Left lung (tissue), 10 donors: ENCODE results near the gene STK39. TPM values are rescaled to one million over a fixed set of nuclear protein-coding genes. Genes with fewer than 3 reads are reported as not detected.

Source experiments
- ATAC-seq: fragments of 200-7000 bp; cut with Tn5 transposase; one replicate; pipeline ENCODE4 v1.9.1; 2020; ENCODE audit warnings: moderate library complexity
- DNase-seq, 4 donors: peaks; one replicate each; pipeline ENCODE4 v3.0.0-alpha.2; 2013 to 2020
- H3K27ac ChIP-seq, 2 donors: fragments of 200-600 bp; sonication (generic) in 1 of 2; one replicate each; pipeline versions ENCODE4 v1.5.0 to v1.8.0; 2020 to 2021
- H3K27me3 ChIP-seq, 2 donors: fragments of 200-600 bp; sonication (generic) in 1 of 2; one replicate each; pipeline versions ENCODE4 v1.5.0 to v1.8.0; 2020 to 2021
- H3K36me3 ChIP-seq, 2 donors: fragments of 200-600 bp; sonication (generic) in 1 of 2; one replicate each; pipeline versions ENCODE4 v1.5.0 to v1.8.0; 2020 to 2021
- H3K4me1 ChIP-seq, 2 donors: fragments of 200-600 bp; one replicate each; pipeline ENCODE4 v1.8.0; 2021
- H3K4me3 ChIP-seq, 2 donors: fragments of 200-600 bp; sonication (generic) in 1 of 2; one replicate each; pipeline versions ENCODE4 v1.5.0 to v1.8.0; 2020 to 2021; ENCODE audit warnings: mild to moderate bottlenecking in 1 of 2
- H3K9me3 ChIP-seq, 2 donors: fragments of 200-600 bp; sonication (generic) in 1 of 2; one replicate each; pipeline versions ENCODE4 v1.5.0 to v1.8.0; 2020 to 2021
- CTCF ChIP-seq, 2 donors: fragments of 200-600 bp; sonication (generic) in 1 of 2; IDR thresholded peaks; one replicate each; pipeline versions ENCODE4 v1.5.0 to v1.8.0; 2021; ENCODE audit warnings: antibody characterized with exemption in 2 of 2
- intact Hi-C, 2 donors: fragments of 100-400 bp; cut with DNase I; formaldehyde crosslinking; loops; one replicate each; pipeline versions ENCODE4 v1.11.2 to v1.14.2; 2022
- polyA plus RNA-seq, 6 donors: library from polyadenylated mRNA; unstranded; fragments of 120-200 nt; gene quantifications; one replicate each; pipeline ENCODE4 v1.2.1, GENCODE V29; 2013; ENCODE audit not compliant: insufficient read length in 6 of 6
- total RNA-seq, 2 donors: library from RNA; stranded (reverse); fragmentation: NEBNext Ultra II Directional; extraction: Animal tissue kit (Norgen Biotek cat#: 25700); gene quantifications; one replicate each; pipeline ENCODE4 v1.2.1, GENCODE V29; 2021
- donor health status: DM: no; HTN: yes; CAD: no.
- donor health status: DM: no; HTN: no; CAD: no.

The STK39 gene
- total and polyA plus RNA-seq, 8 donors = 15.7 to 31.3 (median 27.0) TPM

- no peak overlapping the region for H3K27ac ChIP-seq
- TF ChIP-seq CTCF (IDR thresholded peaks at IDR 0.05) = no peak
- H3K4me3 ChIP-seq = no peak overlapping the region
- DNase-seq = no peak
- intact Hi-C loops = no loop called here
- H3K27me3 ChIP-seq = no peaks in the 10 kb centered on the region
- H3K36me3 ChIP-seq = no peaks in the 10 kb centered on the region
- no peaks in the 10 kb centered on the region for H3K9me3 ChIP-seq
- ATAC-seq = no peak
- H3K4me1 ChIP-seq = peaks cover 8 to 21% of the 10 kb centered on the region in 2 donors
Observed at GRCh38 chr2:168186452-168186851, 60.9 kb downstream of the STK39 start.

DNA sequence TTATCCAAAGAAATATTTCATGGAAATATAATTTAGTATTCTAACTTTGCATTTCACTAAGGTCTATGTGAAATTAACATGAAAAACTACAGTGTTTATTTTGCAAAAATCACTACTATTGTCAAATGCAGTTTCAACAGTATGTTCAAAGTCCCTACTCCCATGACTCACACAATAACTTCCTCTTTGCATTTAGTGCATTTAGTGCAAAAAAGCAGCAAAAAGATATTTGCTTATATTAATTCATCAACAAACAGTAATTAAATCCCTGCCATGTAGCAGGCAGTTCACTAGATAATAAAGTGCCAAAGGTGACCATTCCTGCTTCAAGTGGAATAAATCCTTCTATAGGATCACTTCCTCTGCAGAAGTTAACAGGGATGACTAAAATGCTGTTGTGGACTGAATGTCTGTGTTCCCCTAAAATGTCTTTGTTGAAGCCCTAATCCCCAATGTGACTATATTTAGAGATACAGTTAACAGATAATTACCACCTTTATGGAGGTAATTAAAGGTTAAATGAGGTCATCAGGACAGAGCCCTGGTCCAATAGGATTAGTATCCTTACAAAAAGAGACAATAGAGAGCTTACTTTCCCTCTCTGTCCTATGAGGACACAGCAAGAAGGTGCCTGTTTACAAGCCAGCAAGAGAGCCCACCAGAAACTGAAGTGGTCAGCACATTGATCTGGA is 61.7 kb downstream of the STK39 start:
- Histone ChIP-seq H3K4me1 (peaks cover 8 to 21% of the 10 kb centered on the region in 2 donors), H3K27ac (no peak overlapping the region), H3K4me3 (no peak overlapping the region), H3K36me3 (no peaks in the 10 kb centered on the region), H3K27me3 (no peaks in the 10 kb centered on the region), H3K9me3 (no peaks in the 10 kb centered on the region)
- no peak for DNase-seq
- intact Hi-C loops = no loop called here
- peak; percentile 20 for ATAC-seq
- TF ChIP-seq CTCF (IDR thresholded peaks at IDR 0.05) = no peak

GRCh38 chr2:168184681-168185513 is 62.5 kb downstream of the STK39 start:
- Histone ChIP-seq H3K4me3 (no peak overlapping the region), H3K27me3 (no peaks in the 10 kb centered on the region), H3K27ac (peak overlapping the region; percentile 30 to 39), H3K9me3 (no peaks in the 10 kb centered on the region), H3K4me1 (peaks cover 8 to 21% of the 10 kb centered on the region in 2 donors), H3K36me3 (no peaks in the 10 kb centered on the region)
- no peak for DNase-seq
- intact Hi-C loops = no loop called here
- TF ChIP-seq CTCF (IDR thresholded peaks at IDR 0.05) = no peak
- ATAC-seq = peak; percentile 61

DNA sequence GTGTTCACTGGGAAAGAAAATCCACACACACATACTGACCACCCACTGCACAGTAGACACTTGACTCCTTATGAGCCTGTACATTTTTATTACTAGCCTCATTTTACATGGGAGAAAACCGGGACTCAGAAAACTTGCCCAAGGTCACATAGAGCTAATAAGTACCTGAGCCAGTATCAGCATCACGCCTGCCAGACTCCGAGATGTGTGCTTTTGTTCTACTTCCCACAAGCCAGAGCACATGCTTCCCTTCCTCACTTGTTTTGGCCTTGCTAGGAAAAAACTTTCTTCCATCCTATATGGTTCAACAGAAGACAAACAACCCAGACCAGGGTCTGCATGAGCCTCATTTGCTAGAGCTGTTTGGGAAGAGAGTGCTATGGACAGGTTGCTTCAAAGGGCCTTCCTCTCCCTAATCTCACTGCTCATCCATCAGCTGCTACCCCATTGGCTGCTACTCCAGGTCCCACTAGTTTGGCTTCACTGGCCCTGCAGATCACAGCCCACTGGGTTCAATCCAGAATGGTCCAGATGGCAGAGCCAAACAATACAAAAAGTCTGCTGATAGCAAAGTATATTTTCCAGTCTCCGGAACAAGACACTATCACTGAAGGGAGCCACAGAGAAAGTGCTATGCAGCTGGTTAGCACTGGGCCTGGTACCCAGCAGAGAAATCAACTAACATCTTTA is 63.9 kb downstream of the STK39 start:
- DNase-seq = no peak

More for the DNA sequence above, 63.9 kb downstream of the STK39 start:
- intact Hi-C loops = no loop called here
- H3K4me3 ChIP-seq = no peak overlapping the region
- H3K27me3 ChIP-seq = no peaks in the 10 kb centered on the region
- no peak for ATAC-seq
- H3K4me1 ChIP-seq = peaks cover 8 to 21% of the 10 kb centered on the region in 2 donors
- H3K36me3 ChIP-seq = no peaks in the 10 kb centered on the region
- no peak for TF ChIP-seq CTCF (IDR thresholded peaks at IDR 0.05)
- no peak overlapping the region for H3K27ac ChIP-seq
- no peaks in the 10 kb centered on the region for H3K9me3 ChIP-seq
